ENCODE measurements around the gene ALDH2.

Gene ALDH2

GRCh38 chr12:111776836-111777344, 10.2 kb downstream of the ALDH2 start:
- TF ChIP-seq, protein P1, sequence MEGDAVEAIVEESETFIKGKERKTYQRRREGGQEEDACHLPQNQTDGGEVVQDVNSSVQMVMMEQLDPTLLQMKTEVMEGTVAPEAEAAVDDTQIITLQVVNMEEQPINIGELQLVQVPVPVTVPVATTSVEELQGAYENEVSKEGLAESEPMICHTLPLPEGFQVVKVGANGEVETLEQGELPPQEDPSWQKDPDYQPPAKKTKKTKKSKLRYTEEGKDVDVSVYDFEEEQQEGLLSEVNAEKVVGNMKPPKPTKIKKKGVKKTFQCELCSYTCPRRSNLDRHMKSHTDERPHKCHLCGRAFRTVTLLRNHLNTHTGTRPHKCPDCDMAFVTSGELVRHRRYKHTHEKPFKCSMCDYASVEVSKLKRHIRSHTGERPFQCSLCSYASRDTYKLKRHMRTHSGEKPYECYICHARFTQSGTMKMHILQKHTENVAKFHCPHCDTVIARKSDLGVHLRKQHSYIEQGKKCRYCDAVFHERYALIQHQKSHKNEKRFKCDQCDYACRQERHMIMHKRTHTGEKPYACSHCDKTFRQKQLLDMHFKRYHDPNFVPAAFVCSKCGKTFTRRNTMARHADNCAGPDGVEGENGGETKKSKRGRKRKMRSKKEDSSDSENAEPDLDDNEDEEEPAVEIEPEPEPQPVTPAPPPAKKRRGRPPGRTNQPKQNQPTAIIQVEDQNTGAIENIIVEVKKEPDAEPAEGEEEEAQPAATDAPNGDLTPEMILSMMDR (IDR thresholded peaks at IDR 0.05; ENCODE audit: borderline replicate concordance, control extremely low read depth, extremely low read depth, insufficient read depth, missing control alignments), result no peak
- in situ Hi-C loops (cut with MboI; ENCODE audit: low sequenced_read_pairs, unreplicated experiment), result no loop called here
- no peak for DNase-seq (ENCODE audit: low spot score)

DNA sequence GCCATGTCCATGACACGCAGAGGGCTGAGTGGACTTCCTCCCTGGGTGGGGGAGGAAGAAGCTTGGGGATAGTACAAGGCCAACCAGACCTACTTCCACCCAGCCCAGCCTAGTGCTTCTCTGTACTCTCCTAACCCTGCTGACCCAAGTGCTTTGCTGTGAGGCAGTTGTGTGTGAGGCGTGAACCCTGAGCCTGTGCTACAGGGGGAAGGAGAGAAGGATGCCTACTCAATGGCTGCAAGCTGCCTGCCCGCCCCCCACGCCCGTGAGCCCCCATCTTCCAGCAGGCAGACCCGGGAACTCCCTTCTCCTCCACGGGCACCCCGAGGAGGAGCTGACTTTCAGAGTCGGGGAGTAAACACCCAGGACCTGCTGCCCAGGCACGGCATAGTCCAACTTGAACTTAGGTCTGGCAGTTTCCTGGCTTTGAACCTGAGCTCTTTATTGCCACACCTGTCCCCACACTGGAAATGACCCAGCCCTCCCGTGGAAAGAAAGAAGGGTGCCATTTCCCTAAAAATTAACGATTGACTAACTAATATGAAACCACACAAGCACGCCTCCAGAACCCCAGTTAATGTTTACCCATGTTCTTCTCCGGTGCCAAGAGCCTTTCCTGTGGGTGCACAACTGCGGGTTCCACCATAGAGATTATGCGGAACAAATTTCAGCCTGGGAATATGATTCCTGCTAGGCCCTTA, 10.8 kb downstream of the ALDH2 start:
- DNase-seq (ENCODE audit: low spot score), result no peak
- TF ChIP-seq, protein P1 (IDR thresholded peaks at IDR 0.05; ENCODE audit: borderline replicate concordance, control extremely low read depth, extremely low read depth, insufficient read depth, missing control alignments), result no peak
- in situ Hi-C loops (cut with MboI; ENCODE audit: low sequenced_read_pairs, unreplicated experiment), result no loop called here

- no peak for DNase-seq (ENCODE audit: low spot score)
- in situ Hi-C loops (cut with MboI; ENCODE audit: low sequenced_read_pairs, unreplicated experiment), result no loop called here
- TF ChIP-seq, protein P1 (IDR thresholded peaks at IDR 0.05; ENCODE audit: borderline replicate concordance, control extremely low read depth, extremely low read depth, insufficient read depth, missing control alignments), result no peak
Measured at GRCh38 chr12:111780166-111780565, 13.4 kb downstream of the ALDH2 start.

GRCh38 chr12:111780615-111781014, 13.9 kb downstream of the ALDH2 start:
- in situ Hi-C loops (cut with MboI; ENCODE audit: low sequenced_read_pairs, unreplicated experiment), result no loop called here
- no peak for DNase-seq (ENCODE audit: low spot score)
- TF ChIP-seq, protein P1 (IDR thresholded peaks at IDR 0.05; ENCODE audit: borderline replicate concordance, control extremely low read depth, extremely low read depth, insufficient read depth, missing control alignments), result no peak

DNA sequence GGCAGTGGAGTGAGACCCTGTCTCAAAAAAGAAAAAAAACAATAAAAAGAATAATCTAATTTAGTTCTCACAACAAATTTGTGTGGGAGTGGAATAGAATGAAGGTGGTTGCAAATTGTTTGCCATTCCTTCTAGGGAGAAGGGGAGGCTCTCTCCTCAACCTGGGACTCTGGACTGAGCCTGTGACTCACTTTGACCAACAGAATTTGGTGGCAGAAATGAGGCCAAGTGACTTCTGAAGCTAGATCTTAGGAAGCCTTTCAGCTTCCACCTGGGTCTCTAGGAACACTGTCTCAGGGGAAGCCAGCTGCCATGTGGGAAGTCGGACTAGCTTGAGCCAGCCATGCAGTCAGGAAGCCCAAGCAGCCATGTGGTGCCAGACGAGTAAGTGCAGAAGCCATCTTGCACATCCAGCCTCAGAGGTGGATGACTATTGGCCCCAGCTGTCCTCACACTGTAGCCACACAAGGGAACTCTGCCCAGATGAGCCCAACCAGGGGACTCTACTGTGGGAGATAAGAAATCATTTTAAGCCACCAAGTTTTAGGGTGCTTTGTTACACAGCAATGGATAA, 14.4 kb downstream of the ALDH2 start:
- in situ Hi-C loops (cut with MboI; ENCODE audit: low sequenced_read_pairs, unreplicated experiment), result no loop called here
- TF ChIP-seq, protein P1 (IDR thresholded peaks at IDR 0.05; ENCODE audit: borderline replicate concordance, control extremely low read depth, extremely low read depth, insufficient read depth, missing control alignments), result no peak
- DNase-seq (ENCODE audit: low spot score), result no peak

DNA sequence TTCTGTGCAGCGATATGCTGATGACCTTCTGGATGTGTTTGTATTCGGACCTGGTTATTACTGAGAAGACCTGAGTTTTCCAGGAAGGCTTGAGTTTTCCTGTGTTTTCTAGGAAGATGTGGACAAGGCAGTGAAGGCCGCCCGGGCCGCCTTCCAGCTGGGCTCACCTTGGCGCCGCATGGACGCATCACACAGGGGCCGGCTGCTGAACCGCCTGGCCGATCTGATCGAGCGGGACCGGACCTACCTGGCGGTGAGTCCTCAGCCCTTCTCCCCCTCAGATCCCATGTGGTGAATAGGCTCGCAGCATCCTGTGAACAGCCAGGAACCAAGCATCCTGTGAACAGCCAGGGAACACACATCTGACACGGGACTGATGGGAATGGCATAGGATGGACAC, 16.3 kb downstream of the ALDH2 start:
- in situ Hi-C loops (cut with MboI; ENCODE audit: low sequenced_read_pairs, unreplicated experiment), result no loop called here
- TF ChIP-seq, protein P1 (IDR thresholded peaks at IDR 0.05; ENCODE audit: borderline replicate concordance, control extremely low read depth, extremely low read depth, insufficient read depth, missing control alignments), result no peak
- DNase-seq (ENCODE audit: low spot score), result no peak

Data from GM13976 (cell line).